KMS-11 (cell line): ENCODE data around the gene EVI5.
"Not testable (repeated sequence)": the region's sequence is repeated elsewhere in the genome, so short reads cannot be mapped to it uniquely, and the experiment has no call there.

Experiments used
- H2AFZ ChIP-seq: fragments of 200-600 bp; sonication (generic); 2 replicates; pipeline ENCODE4 v1.6.1; 2016; ENCODE audit warnings: antibody characterized with exemption, mixed run types, low read depth
- H3K27ac ChIP-seq: fragments of 200-600 bp; sonication (generic); 2 replicates; pipeline ENCODE4 v1.6.1; 2016; ENCODE audit warnings: mild to moderate bottlenecking, mixed run types
- H3K27me3 ChIP-seq: fragments of 200-600 bp; sonication (generic); 2 replicates; pipeline ENCODE4 v1.6.1; 2017; ENCODE audit warnings: mild to moderate bottlenecking, low read depth, mixed run types, moderate library complexity; ENCODE audit not compliant: insufficient read depth
- H3K36me3 ChIP-seq: fragments of 200-600 bp; sonication (generic); 2 replicates; pipeline ENCODE4 v1.6.1; 2017; ENCODE audit warnings: mild to moderate bottlenecking, mixed run types; ENCODE audit not compliant: insufficient read depth
- H3K4me1 ChIP-seq: fragments of 200-600 bp; sonication (generic); 2 replicates; pipeline ENCODE4 v1.6.1; 2016; ENCODE audit warnings: mild to moderate bottlenecking, low read depth, mixed run types; ENCODE audit not compliant: poor library complexity, severe bottlenecking
- H3K4me2 ChIP-seq: fragments of 200-600 bp; sonication (generic); 2 replicates; pipeline ENCODE4 v1.7.0; 2016; ENCODE audit warnings: mild to moderate bottlenecking, mixed run types
- H3K4me3 ChIP-seq: fragments of 200-600 bp; sonication (generic); IDR thresholded peaks from 2 replicates; pipeline ENCODE4 v1.6.1; 2017; ENCODE audit warnings: low read depth, low read length, mixed read lengths; ENCODE audit not compliant: insufficient read depth
- H3K79me2 ChIP-seq: fragments of 200-600 bp; sonication (generic); 2 replicates; pipeline ENCODE4 v1.6.1; 2016; ENCODE audit warnings: low read depth, mixed run types; ENCODE audit not compliant: insufficient read depth
- H3K9ac ChIP-seq: fragments of 200-600 bp; sonication (generic); 2 replicates; pipeline ENCODE4 v1.6.1; 2016; ENCODE audit warnings: mild to moderate bottlenecking, mixed run types
- H4K20me1 ChIP-seq: fragments of 200-600 bp; sonication (generic); 2 replicates; pipeline ENCODE4 v1.6.1; 2016; ENCODE audit warnings: mild to moderate bottlenecking, mixed run types; ENCODE audit not compliant: insufficient read depth
- TF ChIP-seq, protein P1 (sequence below): fragments of 200-600 bp; sonication (generic); conservative IDR thresholded peaks from 2 replicates; pipeline ENCODE4 v1.6.1; 2017; ENCODE audit warnings: low read depth, mild to moderate bottlenecking, antibody characterized with exemption, low read length, moderate library complexity, mixed read lengths

Gene EVI5

GRCh38 chr1:92774407-92774806 lies 10.5 kb downstream of the EVI5 start:
- H3K4me1 ChIP-seq = no peaks in the 10 kb centered on the region
- no peak overlapping the region for H3K4me2 ChIP-seq
- no peak overlapping the region for H3K4me3 ChIP-seq
- H3K27ac ChIP-seq = no peak overlapping the region
- no peaks in the 10 kb centered on the region for H3K79me2 ChIP-seq
- H3K9ac ChIP-seq = no peak overlapping the region
- H2AFZ ChIP-seq = no peak overlapping the region
- H3K27me3 ChIP-seq = no peaks in the 10 kb centered on the region
- H4K20me1 ChIP-seq = no peaks in the 10 kb centered on the region
- TF ChIP-seq, protein P1, sequence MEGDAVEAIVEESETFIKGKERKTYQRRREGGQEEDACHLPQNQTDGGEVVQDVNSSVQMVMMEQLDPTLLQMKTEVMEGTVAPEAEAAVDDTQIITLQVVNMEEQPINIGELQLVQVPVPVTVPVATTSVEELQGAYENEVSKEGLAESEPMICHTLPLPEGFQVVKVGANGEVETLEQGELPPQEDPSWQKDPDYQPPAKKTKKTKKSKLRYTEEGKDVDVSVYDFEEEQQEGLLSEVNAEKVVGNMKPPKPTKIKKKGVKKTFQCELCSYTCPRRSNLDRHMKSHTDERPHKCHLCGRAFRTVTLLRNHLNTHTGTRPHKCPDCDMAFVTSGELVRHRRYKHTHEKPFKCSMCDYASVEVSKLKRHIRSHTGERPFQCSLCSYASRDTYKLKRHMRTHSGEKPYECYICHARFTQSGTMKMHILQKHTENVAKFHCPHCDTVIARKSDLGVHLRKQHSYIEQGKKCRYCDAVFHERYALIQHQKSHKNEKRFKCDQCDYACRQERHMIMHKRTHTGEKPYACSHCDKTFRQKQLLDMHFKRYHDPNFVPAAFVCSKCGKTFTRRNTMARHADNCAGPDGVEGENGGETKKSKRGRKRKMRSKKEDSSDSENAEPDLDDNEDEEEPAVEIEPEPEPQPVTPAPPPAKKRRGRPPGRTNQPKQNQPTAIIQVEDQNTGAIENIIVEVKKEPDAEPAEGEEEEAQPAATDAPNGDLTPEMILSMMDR = no peak
- no peaks in the 10 kb centered on the region for H3K36me3 ChIP-seq

- H4K20me1 ChIP-seq, H3K4me3 ChIP-seq: not testable (repeated sequence)
These were observed 11.2 kb downstream of the EVI5 start for GRCh38 chr1:92773749-92774148.

GRCh38 chr1:92769856-92770255 lies 15.1 kb downstream of the EVI5 start:
- H3K4me1 ChIP-seq = no peaks in the 10 kb centered on the region
- H3K4me2 ChIP-seq = no peak overlapping the region
- no peaks in the 10 kb centered on the region for H3K79me2 ChIP-seq
- no peak overlapping the region for H3K4me3 ChIP-seq
- no peak overlapping the region for H3K27ac ChIP-seq
- H2AFZ ChIP-seq = no peak overlapping the region
- H3K9ac ChIP-seq = no peak overlapping the region
- no peaks in the 10 kb centered on the region for H4K20me1 ChIP-seq
- no peaks in the 10 kb centered on the region for H3K27me3 ChIP-seq
- TF ChIP-seq, protein P1 = no peak
- H3K36me3 ChIP-seq = no peaks in the 10 kb centered on the region

More at GRCh38 chr1:92773749-92774148, 11.2 kb downstream of the EVI5 start:
- H3K27ac ChIP-seq, H2AFZ ChIP-seq, H3K27me3 ChIP-seq, H3K9ac ChIP-seq, H3K79me2 ChIP-seq, H3K4me2 ChIP-seq, H3K36me3 ChIP-seq, H3K4me1 ChIP-seq: not testable (repeated sequence)

- H4K20me1 ChIP-seq = no peaks in the 10 kb centered on the region
- no peaks in the 10 kb centered on the region for H3K79me2 ChIP-seq
- no peak overlapping the region for H3K4me3 ChIP-seq
- no peaks in the 10 kb centered on the region for H3K4me1 ChIP-seq
- H3K4me2 ChIP-seq = no peak overlapping the region
- no peak overlapping the region for H3K9ac ChIP-seq
- H2AFZ ChIP-seq = no peak overlapping the region
- H3K27me3 ChIP-seq = no peaks in the 10 kb centered on the region
- TF ChIP-seq, protein P1 = no peak
- no peaks in the 10 kb centered on the region for H3K36me3 ChIP-seq
- no peak overlapping the region for H3K27ac ChIP-seq
These were observed 16.0 kb downstream of the EVI5 start for GRCh38 chr1:92768915-92769314.

GRCh38 chr1:92768296-92768695 lies 16.6 kb downstream of the EVI5 start:
- Histone ChIP-seq H3K4me1 (no peaks in the 10 kb centered on the region), H3K79me2 (no peaks in the 10 kb centered on the region), H4K20me1 (no peaks in the 10 kb centered on the region), H3K4me2 (no peak overlapping the region), H2AFZ (no peak overlapping the region), H3K27me3 (no peaks in the 10 kb centered on the region), H3K9ac (no peak overlapping the region), H3K36me3 (no peaks in the 10 kb centered on the region), H3K27ac (no peak overlapping the region), H3K4me3 (no peak overlapping the region)
- TF ChIP-seq, protein P1 = no peak
